HepG2 (cell line): ENCODE data around the gene CYBC1. TPM values are rescaled to one million over a fixed set of nuclear protein-coding genes. Genes with fewer than 3 reads are reported as not detected.

Experiments
- BCL6 ChIP-seq: IDR thresholded peaks from 2 replicates; pipeline ENCODE4 v1.6.1; 2016; ENCODE audit warnings: missing genetic modification reagents, missing compliant biosample characterization
- CREBL2 ChIP-seq: sonication (generic); formaldehyde crosslinking; IDR thresholded peaks from 2 replicates; pipeline ENCODE4 v1.8.1; 2023; ENCODE audit warnings: missing genetic modification reagents, mild to moderate bottlenecking, borderline replicate concordance
- HOXA3 ChIP-seq: sonication (generic); formaldehyde crosslinking; IDR thresholded peaks from 2 replicates; pipeline ENCODE4 v1.5.0; 2020; ENCODE audit warnings: missing genetic modification reagents
- HOXA9 ChIP-seq: sonication (generic); formaldehyde crosslinking; IDR thresholded peaks from 2 replicates; pipeline ENCODE4 v1.8.1; 2022; ENCODE audit warnings: missing genetic modification reagents, mild to moderate bottlenecking, moderate library complexity, borderline replicate concordance
- MLXIP ChIP-seq: sonication (generic); formaldehyde crosslinking; IDR thresholded peaks from 2 replicates; pipeline ENCODE4 v1.9.0; 2021; ENCODE audit warnings: missing genetic modification reagents, borderline replicate concordance
- NR2C2 ChIP-seq: sonication (generic); formaldehyde crosslinking; IDR thresholded peaks from 2 replicates; pipeline ENCODE4 v1.4.0; 2020; ENCODE audit warnings: missing genetic modification reagents, mild to moderate bottlenecking, moderate library complexity, borderline replicate concordance
- PHF20 ChIP-seq: sonication (generic); formaldehyde crosslinking; IDR thresholded peaks from 2 replicates; pipeline ENCODE4 v1.5.0; 2020; ENCODE audit warnings: mild to moderate bottlenecking, missing genetic modification reagents
- PPARG ChIP-seq: conservative IDR thresholded peaks from 2 replicates; pipeline ENCODE4 v1.6.1; 2016; ENCODE audit warnings: missing biosample characterization, missing genetic modification reagents
- PRDM4 ChIP-seq: sonication (generic); formaldehyde crosslinking; IDR thresholded peaks from 2 replicates; pipeline ENCODE4 v1.9.0; 2021; ENCODE audit warnings: missing genetic modification reagents, borderline replicate concordance
- SMARCE1 ChIP-seq: fragments of 450-650 bp; IDR thresholded peaks from 2 replicates; pipeline ENCODE4 v1.6.1; 2017; ENCODE audit warnings: borderline replicate concordance
- SRSF9 ChIP-seq: fragments of 200-400 bp; formaldehyde crosslinking; IDR thresholded peaks from 2 replicates; pipeline ENCODE4 v1.6.1; 2018; ENCODE audit warnings: borderline replicate concordance, mild to moderate bottlenecking, low read depth, low read length; ENCODE audit not compliant: insufficient read depth, poor library complexity, severe bottlenecking
- THAP11 ChIP-seq: IDR thresholded peaks from 2 replicates; pipeline ENCODE4 v1.6.1; 2016; ENCODE audit warnings: missing biosample characterization, missing genetic modification reagents
- ZBTB39 ChIP-seq: sonication (generic); formaldehyde crosslinking; IDR thresholded peaks from 2 replicates; pipeline ENCODE4 v1.5.0; 2020; ENCODE audit warnings: missing genetic modification reagents
- ZBTB7B ChIP-seq: sonication (generic); formaldehyde crosslinking; IDR thresholded peaks from 2 replicates; pipeline ENCODE4 v1.4.0; 2020; ENCODE audit warnings: missing genetic modification reagents
- ZMAT5 ChIP-seq: sonication (generic); formaldehyde crosslinking; IDR thresholded peaks from 2 replicates; pipeline ENCODE4 v1.5.0; 2020; ENCODE audit warnings: mild to moderate bottlenecking, low read depth, missing genetic modification reagents, borderline replicate concordance
- ZNF383 ChIP-seq: sonication (generic); formaldehyde crosslinking; IDR thresholded peaks from 2 replicates; pipeline ENCODE4 v1.4.0; 2020; ENCODE audit warnings: missing genetic modification reagents, mild to moderate bottlenecking, borderline replicate concordance
- ZNF496 ChIP-seq: sonication (generic); formaldehyde crosslinking; IDR thresholded peaks from 2 replicates; pipeline ENCODE4 v1.8.1; 2023; ENCODE audit warnings: mild to moderate bottlenecking, moderate library complexity, missing genetic modification reagents; ENCODE audit not compliant: insufficient replicate concordance
- ZNF619 ChIP-seq: sonication (generic); formaldehyde crosslinking; IDR thresholded peaks from 2 replicates; pipeline ENCODE4 v1.4.0; 2020; ENCODE audit warnings: mild to moderate bottlenecking, missing genetic modification reagents
- ZNF75D ChIP-seq: sonication (generic); formaldehyde crosslinking; IDR thresholded peaks from 2 replicates; pipeline ENCODE4 v1.8.1; 2023; ENCODE audit warnings: missing genetic modification reagents, mild to moderate bottlenecking, borderline replicate concordance
- ZNF777 ChIP-seq: sonication (generic); formaldehyde crosslinking; IDR thresholded peaks from 2 replicates; pipeline ENCODE4 v1.4.0; 2020; ENCODE audit warnings: missing genetic modification reagents
- polyA plus RNA-seq, 8 experiments: library from polyadenylated mRNA; depleted of rRNA in 3 of 8; stranded (reverse) in 7 of 8; unstranded in 1 of 8; fragments of >200 nt; fragmentation: Illumina TruSeq in 4 of 8; extraction: Trizol in 4 of 8; gene quantifications; 2 replicates each; pipeline versions ENCODE4 v1.2.1 to v1.2.3, GENCODE V29; 2011 to 2016; ENCODE audit warnings: low read depth in 4 of 8, missing spikeins in 1 of 8, mixed read lengths in 1 of 8; ENCODE audit not compliant: insufficient read depth in 1 of 8
- total RNA-seq, 5 experiments: library from RNA; depleted of rRNA; stranded (reverse); fragments of >200 nt; fragmentation: Illumina TruSeq; extraction: Trizol; gene quantifications; 2 replicates each; pipeline ENCODE4 v1.2.3, GENCODE V29; 2016; ENCODE audit warnings: low read depth in 1 of 5

CYBC1 gene
- total and polyA plus RNA-seq, 2 of the 13 experiments (the other 11 are each of a cell fraction or from before 2014, with no cell fraction given): 43.4 to 44.1 TPM

- TF ChIP-seq ZBTB39: no peak
- no peak for TF ChIP-seq PPARG
- no peak for TF ChIP-seq HOXA9 (CRISPR knock-in tag)
- TF ChIP-seq SRSF9: no peak
- TF ChIP-seq BCL6 (CRISPR knock-in tag): peak; percentile 56; the same call in 1 of the 2 replicates
- TF ChIP-seq SMARCE1: no peak
- no peak for TF ChIP-seq ZNF619 (CRISPR knock-in tag)
- 0 out of 2 replicates have a peak, but pooled peaks have one; percentile 16 for TF ChIP-seq THAP11
- no peak for TF ChIP-seq ZMAT5
- no peak for TF ChIP-seq MLXIP (CRISPR knock-in tag)
- no peak for TF ChIP-seq ZNF496 (CRISPR knock-in tag)
- TF ChIP-seq NR2C2 (CRISPR knock-in tag): peak; percentile 28; the same call in 1 of the 2 replicates
- no peak for TF ChIP-seq CREBL2
- no peak for TF ChIP-seq PRDM4 (CRISPR knock-in tag)
- TF ChIP-seq ZNF75D (CRISPR knock-in tag): no peak
- no peak for TF ChIP-seq PHF20 (CRISPR knock-in tag)
- no peak for TF ChIP-seq ZNF383
- peak; percentile 71 for TF ChIP-seq ZBTB7B (CRISPR knock-in tag)
- no peak for TF ChIP-seq ZNF777 (CRISPR knock-in tag)
- peak; percentile 53 for TF ChIP-seq HOXA3
Measured at GRCh38 chr17:82412535-82413520, 37.7 kb downstream of the CYBC1 start (continued).
